PC-3 (cell line): ENCODE measurements around the gene UBE2E2. TPM values are rescaled to one million over a fixed set of nuclear protein-coding genes. Genes with fewer than 3 reads are reported as not detected.

Source experiments
- ATAC-seq: fragments of 200-7000 bp; cut with Tn5 transposase; 2 replicates; pipeline ENCODE4 v1.9.1; 2020; ENCODE audit warnings: mild to moderate bottlenecking, moderate library complexity
- BruUV-seq: library from RNA; stranded (reverse); fragments of 400-500 nt; replicated peaks from 2 replicates; lab custom pipeline; 2021; lab: Mats Ljungman, UMichigan
- CTCF ChIA-PET: fragments of 300-600 bp; sonication (Branson Sonifier 250); formaldehyde crosslinking; loops from one replicate; lab custom pipeline; 2022; ENCODE audit warnings: antibody characterized with exemption; lab: Charles Lee
- POLR2A ChIA-PET: fragments of 300-600 bp; sonication (Branson Sonifier 250); formaldehyde crosslinking; loops from one replicate; lab custom pipeline; 2022; ENCODE audit warnings: antibody characterized with exemption; ENCODE audit not compliant: unreplicated experiment; lab: Charles Lee
- DNase-seq: peaks from one replicate; pipeline ENCODE4 v3.0.0-alpha.2; 2015
- H2AFZ ChIP-seq: fragments of 300-600 bp; sonication (generic); 2 replicates; pipeline ENCODE4 v1.6.0; 2016; ENCODE audit warnings: antibody characterized with exemption, low read length
- H3F3A ChIP-seq: fragments of 300-600 bp; sonication (generic); one replicate; pipeline ENCODE4 v1.6.0; 2017; ENCODE audit warnings: antibody characterized with exemption, low read length, control low read depth, mild to moderate bottlenecking; ENCODE audit not compliant: unreplicated experiment
- H3K27ac ChIP-seq: fragments of 300-600 bp; sonication (generic); 2 replicates; pipeline ENCODE4 v1.5.1; 2016; ENCODE audit warnings: mild to moderate bottlenecking, low read length
- H3K27me3 ChIP-seq: fragments of 300-600 bp; sonication (generic); 2 replicates; pipeline ENCODE4 v1.6.1; 2016; ENCODE audit warnings: low read length, mixed read lengths
- H3K36me3 ChIP-seq: fragments of 300-600 bp; sonication (generic); 2 replicates; pipeline ENCODE4 v1.6.1; 2016; ENCODE audit warnings: low read depth, mixed run types, low read length, mixed read lengths
- H3K4me1 ChIP-seq: fragments of 300-600 bp; sonication (generic); 2 replicates; pipeline ENCODE4 v1.5.1; 2016; ENCODE audit warnings: low read length; ENCODE audit not compliant: insufficient read depth
- H3K4me2 ChIP-seq: fragments of 300-600 bp; sonication (generic); 2 replicates; pipeline ENCODE4 v1.6.0; 2016; ENCODE audit warnings: low read length
- H3K4me3 ChIP-seq: fragments of 300-600 bp; sonication (generic); 2 replicates; pipeline ENCODE4 v1.5.1; 2016; ENCODE audit warnings: mild to moderate bottlenecking, low read length, mixed read lengths
- H3K79me2 ChIP-seq: fragments of 300-600 bp; sonication (generic); 2 replicates; pipeline ENCODE4 v1.6.1; 2017; ENCODE audit warnings: low read length, mixed read lengths
- H3K9ac ChIP-seq: fragments of 300-600 bp; sonication (generic); 2 replicates; pipeline ENCODE4 v1.6.0; 2016; ENCODE audit warnings: mild to moderate bottlenecking, low read length
- H3K9me2 ChIP-seq: fragments of 300-600 bp; sonication (generic); replicated peaks from 2 replicates; pipeline ENCODE4 v1.6.1; 2016; ENCODE audit warnings: mixed run types, low read length, mixed read lengths
- H3K9me3 ChIP-seq: fragments of 300-600 bp; sonication (generic); 2 replicates; pipeline ENCODE4 v1.6.1; 2016; ENCODE audit warnings: low read length, mixed read lengths
- H4K20me1 ChIP-seq: fragments of 300-600 bp; sonication (generic); 2 replicates; pipeline ENCODE4 v1.6.1; 2016; ENCODE audit warnings: low read length, mixed read lengths
- EZH2 ChIP-seq: fragments of 300-600 bp; sonication (generic); IDR thresholded peaks from one replicate; pipeline ENCODE4 v1.6.1; 2017; ENCODE audit warnings: antibody characterized with exemption, mild to moderate bottlenecking, low read length; ENCODE audit not compliant: unreplicated experiment
- EZH2phosphoT487 ChIP-seq: fragments of 300-600 bp; sonication (generic); IDR thresholded peaks from 2 replicates; pipeline ENCODE4 v1.6.1; 2018; ENCODE audit warnings: mild to moderate bottlenecking, antibody characterized with exemption, low read length, borderline replicate concordance
- intact Hi-C: fragments of 100-400 bp; cut with micrococcal nuclease; formaldehyde crosslinking; loops from 2 replicates; pipeline ENCODE4 v1.9.0; 2023
- total RNA-seq: library from RNA; depleted of rRNA; stranded (reverse); fragments of >200 nt; gene quantifications from 2 replicates; pipeline ENCODE4 v1.2.3, GENCODE V29; 2014
- TF ChIP-seq, protein P1 (sequence below): fragments of 300-600 bp; sonication (generic); conservative IDR thresholded peaks from 2 replicates; pipeline ENCODE4 v1.5.1; 2017; ENCODE audit warnings: antibody characterized with exemption, low read depth, mild to moderate bottlenecking, low read length

The UBE2E2 gene
- total RNA-seq, 1 experiment from 2014 or later = 25.6 TPM

DNA sequence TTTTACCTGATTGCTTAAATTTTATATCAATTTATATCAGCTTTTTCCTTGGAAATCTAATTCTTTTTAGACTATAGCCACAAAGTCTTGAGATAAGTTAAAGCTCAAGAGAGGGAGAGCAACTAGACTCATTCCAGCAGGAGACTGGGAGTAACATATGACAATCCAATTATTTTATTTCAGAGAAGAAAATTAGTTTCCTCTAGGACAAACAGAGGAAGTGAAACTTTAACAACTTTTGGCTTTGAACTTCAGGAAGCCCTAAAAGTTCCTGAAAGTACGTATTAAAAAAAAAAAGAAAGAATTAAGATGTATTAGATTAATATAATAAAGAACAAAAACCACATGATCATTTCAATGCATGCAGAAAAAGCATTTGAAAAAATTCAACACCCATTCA, 13.9 kb upstream of the UBE2E2 start:
- H3K27me3 ChIP-seq = no peaks in the 10 kb centered on the region
- ATAC-seq = no peak
- no peak overlapping the region for H3K4me3 ChIP-seq
- no peaks in the 10 kb centered on the region for H4K20me1 ChIP-seq
- H3K36me3 ChIP-seq = no peaks in the 10 kb centered on the region
- no peaks in the 10 kb centered on the region for H3F3A ChIP-seq
- H3K27ac ChIP-seq = no peak overlapping the region
- BruUV-seq = no TSS peak
- TF ChIP-seq EZH2phosphoT487 = no peak
- TF ChIP-seq EZH2 = no peak
- TF ChIP-seq, protein P1, sequence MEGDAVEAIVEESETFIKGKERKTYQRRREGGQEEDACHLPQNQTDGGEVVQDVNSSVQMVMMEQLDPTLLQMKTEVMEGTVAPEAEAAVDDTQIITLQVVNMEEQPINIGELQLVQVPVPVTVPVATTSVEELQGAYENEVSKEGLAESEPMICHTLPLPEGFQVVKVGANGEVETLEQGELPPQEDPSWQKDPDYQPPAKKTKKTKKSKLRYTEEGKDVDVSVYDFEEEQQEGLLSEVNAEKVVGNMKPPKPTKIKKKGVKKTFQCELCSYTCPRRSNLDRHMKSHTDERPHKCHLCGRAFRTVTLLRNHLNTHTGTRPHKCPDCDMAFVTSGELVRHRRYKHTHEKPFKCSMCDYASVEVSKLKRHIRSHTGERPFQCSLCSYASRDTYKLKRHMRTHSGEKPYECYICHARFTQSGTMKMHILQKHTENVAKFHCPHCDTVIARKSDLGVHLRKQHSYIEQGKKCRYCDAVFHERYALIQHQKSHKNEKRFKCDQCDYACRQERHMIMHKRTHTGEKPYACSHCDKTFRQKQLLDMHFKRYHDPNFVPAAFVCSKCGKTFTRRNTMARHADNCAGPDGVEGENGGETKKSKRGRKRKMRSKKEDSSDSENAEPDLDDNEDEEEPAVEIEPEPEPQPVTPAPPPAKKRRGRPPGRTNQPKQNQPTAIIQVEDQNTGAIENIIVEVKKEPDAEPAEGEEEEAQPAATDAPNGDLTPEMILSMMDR = no peak
- H3K4me1 ChIP-seq = no peaks in the 10 kb centered on the region
- POLR2A ChIA-PET = no interaction called here
- no peaks in the 10 kb centered on the region for H3K79me2 ChIP-seq
- no peak overlapping the region for H3K9ac ChIP-seq
- intact Hi-C loops = no loop called here
- H2AFZ ChIP-seq = no peak overlapping the region
- no peaks in the 10 kb centered on the region for H3K9me2 ChIP-seq
- DNase-seq = no peak
- no peak overlapping the region for H3K4me2 ChIP-seq
- no peaks in the 10 kb centered on the region for H3K9me3 ChIP-seq
- CTCF ChIA-PET = no interaction called here

DNA sequence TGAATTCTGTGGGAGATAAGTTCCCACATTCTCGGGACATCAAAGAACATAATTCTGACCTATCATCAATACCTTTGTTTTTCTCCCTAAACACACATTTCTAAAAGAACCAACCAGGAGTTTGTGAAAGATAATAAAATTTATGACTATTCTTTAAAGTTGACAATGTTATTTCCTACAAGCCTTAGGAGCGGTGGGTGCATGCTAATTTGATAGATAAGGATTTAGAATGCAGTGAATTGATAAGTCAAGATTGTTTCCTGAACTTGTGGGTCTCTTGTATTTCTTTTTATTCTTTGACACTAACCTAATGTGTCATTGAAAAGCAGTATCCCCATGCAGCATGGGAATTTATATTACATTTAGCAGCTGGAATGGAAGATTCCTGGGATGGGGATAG, 10.3 kb upstream of the UBE2E2 start:
- CTCF ChIA-PET = no interaction called here

GRCh38 chr3:23193831-23194230, 9.3 kb upstream of the UBE2E2 start:
- Histone ChIP-seq H2AFZ (no peak overlapping the region), H3K27ac (no peak overlapping the region), H3K9me2 (no peaks in the 10 kb centered on the region), H3K36me3 (no peaks in the 10 kb centered on the region), H3K27me3 (no peaks in the 10 kb centered on the region), H3K4me2 (no peak overlapping the region), H3F3A (no peaks in the 10 kb centered on the region), H3K9me3 (no peaks in the 10 kb centered on the region), H3K4me3 (no peak overlapping the region), H3K9ac (no peak overlapping the region), H3K4me1 (no peaks in the 10 kb centered on the region), H4K20me1 (no peaks in the 10 kb centered on the region), H3K79me2 (no peaks in the 10 kb centered on the region)
- CTCF ChIA-PET = no interaction called here
- intact Hi-C loops = no loop called here
- TF ChIP-seq, protein P1 = no peak
- TF ChIP-seq EZH2phosphoT487 = no peak
- TF ChIP-seq EZH2 = no peak
- ATAC-seq = no peak
- BruUV-seq = no TSS peak
- no peak for DNase-seq
- POLR2A ChIA-PET = no interaction called here

More for the DNA sequence above, 10.3 kb upstream of the UBE2E2 start:
- DNase-seq (no peak), ATAC-seq (no peak)
- no peaks in the 10 kb centered on the region for H3F3A ChIP-seq
- POLR2A ChIA-PET = no interaction called here
- H3K4me2 ChIP-seq = no peak overlapping the region
- H3K4me1 ChIP-seq = no peaks in the 10 kb centered on the region
- H3K36me3 ChIP-seq = no peaks in the 10 kb centered on the region
- intact Hi-C loops = no loop called here
- H3K27ac ChIP-seq = no peak overlapping the region
- H4K20me1 ChIP-seq = no peaks in the 10 kb centered on the region
- H3K9ac ChIP-seq = no peak overlapping the region
- TF ChIP-seq EZH2 (no peak), EZH2phosphoT487 (no peak)
- TF ChIP-seq, protein P1 = no peak
- no peaks in the 10 kb centered on the region for H3K9me2 ChIP-seq
- H3K4me3 ChIP-seq = no peak overlapping the region
- H3K27me3 ChIP-seq = no peaks in the 10 kb centered on the region
- no TSS peak for BruUV-seq
- no peak overlapping the region for H2AFZ ChIP-seq
- H3K79me2 ChIP-seq = no peaks in the 10 kb centered on the region
- H3K9me3 ChIP-seq = no peaks in the 10 kb centered on the region
